Suprapubic skin (tissue), 4 donors: ENCODE results near the gene RAPGEF3.

Source experiments
- CTCF ChIP-seq, 2 donors: fragments of 200-600 bp in 1 of 2; fragments of 450-650 bp in 1 of 2; sonication (generic) in 1 of 2; IDR thresholded peaks; one replicate each; pipeline ENCODE4 v1.5.1; 2016 to 2019; ENCODE audit warnings: antibody characterized with exemption in 2 of 2, mild to moderate bottlenecking in 1 of 2, moderate library complexity in 1 of 2
- EP300 ChIP-seq: sonication (generic); formaldehyde crosslinking; IDR thresholded peaks from one replicate; pipeline ENCODE4 v1.6.1; 2017; ENCODE audit warnings: antibody characterized with exemption
- POLR2AphosphoS5 ChIP-seq, 3 donors: sonication (generic); formaldehyde crosslinking; IDR thresholded peaks; one replicate each; pipeline ENCODE4 v1.6.1; 2017; ENCODE audit warnings: antibody characterized with exemption in 3 of 3

GRCh38 chr12:47789712-47790489 is 31.2 kb upstream of the RAPGEF3 start:
- TF ChIP-seq CTCF (IDR thresholded peaks at IDR 0.05) = no peak
- TF ChIP-seq POLR2AphosphoS5 (IDR thresholded peaks at IDR 0.05) = no peak
- TF ChIP-seq EP300 = no peak
